ENCODE measurements around the gene ZNF367. TPM values are rescaled to one million over a fixed set of nuclear protein-coding genes. Genes with fewer than 3 reads are reported as not detected.

Gene ZNF367
- polyA plus RNA-seq, 1 of the 3 experiments (the other 2 are of a cell fraction) = 1.5 TPM

DNA sequence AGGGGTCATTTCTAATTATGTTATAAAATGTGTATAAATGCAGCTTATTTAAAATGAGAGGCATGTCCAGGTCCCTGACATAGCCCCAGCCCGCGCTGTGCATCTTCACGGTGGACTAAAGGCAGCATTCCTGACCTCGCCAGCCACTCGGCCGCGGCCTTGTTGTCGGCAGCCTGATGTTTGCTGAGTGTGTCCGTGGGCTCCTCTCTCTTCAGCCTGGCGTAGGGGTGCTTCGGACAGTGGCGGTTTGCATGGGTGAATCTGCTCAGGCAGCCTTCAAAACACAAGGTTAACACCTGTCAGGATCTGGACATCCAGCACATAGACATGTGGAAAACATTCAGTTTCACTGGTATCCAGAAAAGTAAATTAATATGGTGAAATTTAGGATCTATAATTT lies 25.9 kb downstream of the ZNF367 start:
- Histone ChIP-seq H3K4me1 (ENCODE audit: control insufficient read depth in 1 of 2, insufficient read depth in 2 of 2, low read depth in 1 of 2, low read length in 1 of 2) (peaks cover 0 to 7% of the 10 kb centered on the region in 2 experiments; a peak in 1 of 4 replicates), H3K27ac (ENCODE audit: low read depth in 2 of 2, low read length in 1 of 2) (no peak overlapping the region), H2AFZ (ENCODE audit: low read depth) (no peak overlapping the region), H3K9me2 (no peaks in the 10 kb centered on the region), H3K36me3 (replicated peaks in 1 of 2; ENCODE audit: control insufficient read depth in 1 of 2, insufficient read depth in 2 of 2, low read length in 1 of 2) (peaks cover 11 to 13% of the 10 kb centered on the region in 2 experiments), H4K20me1 (ENCODE audit: insufficient read depth) (no peaks in the 10 kb centered on the region), H3K9me3 (no peaks in the 10 kb centered on the region), H3K27me3 (ENCODE audit: insufficient read depth) (no peaks in the 10 kb centered on the region), H3F3A (replicated peaks; ENCODE audit: insufficient read depth) (peaks cover 3% of the 10 kb centered on the region), H3K4me2 (no peak overlapping the region), H3K79me2 (ENCODE audit: insufficient read depth) (peaks cover 11% of the 10 kb centered on the region), H3K4me3 (ENCODE audit: low read depth in 2 of 2, low read length in 1 of 2) (no peak overlapping the region), H3K9ac (no peak overlapping the region)
- ChIA-PET POLR2A (no interaction called here), CTCF (no interaction called here)
- WGBS (ENCODE audit: low lambda C conversion rate) = 98% methylated on average over 10 of the region's 12 CpGs
- DNase-seq = no peak
- TF ChIP-seq EP300 (IDR thresholded peaks at IDR 0.05; ENCODE audit: borderline replicate concordance in 1 of 2, low read depth in 1 of 2, low read length in 1 of 2) = no peak
- TF ChIP-seq, protein P1, sequence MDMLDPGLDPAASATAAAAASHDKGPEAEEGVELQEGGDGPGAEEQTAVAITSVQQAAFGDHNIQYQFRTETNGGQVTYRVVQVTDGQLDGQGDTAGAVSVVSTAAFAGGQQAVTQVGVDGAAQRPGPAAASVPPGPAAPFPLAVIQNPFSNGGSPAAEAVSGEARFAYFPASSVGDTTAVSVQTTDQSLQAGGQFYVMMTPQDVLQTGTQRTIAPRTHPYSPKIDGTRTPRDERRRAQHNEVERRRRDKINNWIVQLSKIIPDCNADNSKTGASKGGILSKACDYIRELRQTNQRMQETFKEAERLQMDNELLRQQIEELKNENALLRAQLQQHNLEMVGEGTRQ (IDR thresholded peaks at IDR 0.05; ENCODE audit: borderline replicate concordance, low read depth, low read length) = no peak
- TF ChIP-seq NFIC (IDR thresholded peaks at IDR 0.05; ENCODE audit: borderline replicate concordance) = no peak
- TF ChIP-seq SMC3 (IDR thresholded peaks at IDR 0.05; ENCODE audit: low read depth, low read length) = no peak
- no peak for TF ChIP-seq FOXM1 (IDR thresholded peaks at IDR 0.05; ENCODE audit: low read depth)
- no peak for TF ChIP-seq ELF1 (IDR thresholded peaks at IDR 0.05)
- TF ChIP-seq, protein P2, sequence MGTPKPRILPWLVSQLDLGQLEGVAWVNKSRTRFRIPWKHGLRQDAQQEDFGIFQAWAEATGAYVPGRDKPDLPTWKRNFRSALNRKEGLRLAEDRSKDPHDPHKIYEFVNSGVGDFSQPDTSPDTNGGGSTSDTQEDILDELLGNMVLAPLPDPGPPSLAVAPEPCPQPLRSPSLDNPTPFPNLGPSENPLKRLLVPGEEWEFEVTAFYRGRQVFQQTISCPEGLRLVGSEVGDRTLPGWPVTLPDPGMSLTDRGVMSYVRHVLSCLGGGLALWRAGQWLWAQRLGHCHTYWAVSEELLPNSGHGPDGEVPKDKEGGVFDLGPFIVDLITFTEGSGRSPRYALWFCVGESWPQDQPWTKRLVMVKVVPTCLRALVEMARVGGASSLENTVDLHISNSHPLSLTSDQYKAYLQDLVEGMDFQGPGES (IDR thresholded peaks at IDR 0.05; ENCODE audit: low read depth, low read length) = no peak
- no peak for TF ChIP-seq RCOR1 (IDR thresholded peaks at IDR 0.05; ENCODE audit: low read length)
- no peak for TF ChIP-seq CHD2 (IDR thresholded peaks at IDR 0.05; ENCODE audit: low read length, partially characterized antibody)
- no peak for TF ChIP-seq FOSL2 (IDR thresholded peaks at IDR 0.05; ENCODE audit: borderline replicate concordance, low read depth)
- TF ChIP-seq RXRA (IDR thresholded peaks at IDR 0.05; ENCODE audit: borderline replicate concordance, low read depth) = no peak
- TF ChIP-seq JUND (IDR thresholded peaks at IDR 0.05) = no peak
- no peak for TF ChIP-seq YY1 (IDR thresholded peaks at IDR 0.05; ENCODE audit: low read depth)
- TF ChIP-seq, protein P3, sequence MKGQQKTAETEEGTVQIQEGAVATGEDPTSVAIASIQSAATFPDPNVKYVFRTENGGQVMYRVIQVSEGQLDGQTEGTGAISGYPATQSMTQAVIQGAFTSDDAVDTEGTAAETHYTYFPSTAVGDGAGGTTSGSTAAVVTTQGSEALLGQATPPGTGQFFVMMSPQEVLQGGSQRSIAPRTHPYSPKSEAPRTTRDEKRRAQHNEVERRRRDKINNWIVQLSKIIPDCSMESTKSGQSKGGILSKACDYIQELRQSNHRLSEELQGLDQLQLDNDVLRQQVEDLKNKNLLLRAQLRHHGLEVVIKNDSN (IDR thresholded peaks at IDR 0.05; ENCODE audit: borderline replicate concordance, low read depth) = no peak
- no peak for TF ChIP-seq GABPA (IDR thresholded peaks at IDR 0.05; ENCODE audit: low read depth)

DNA sequence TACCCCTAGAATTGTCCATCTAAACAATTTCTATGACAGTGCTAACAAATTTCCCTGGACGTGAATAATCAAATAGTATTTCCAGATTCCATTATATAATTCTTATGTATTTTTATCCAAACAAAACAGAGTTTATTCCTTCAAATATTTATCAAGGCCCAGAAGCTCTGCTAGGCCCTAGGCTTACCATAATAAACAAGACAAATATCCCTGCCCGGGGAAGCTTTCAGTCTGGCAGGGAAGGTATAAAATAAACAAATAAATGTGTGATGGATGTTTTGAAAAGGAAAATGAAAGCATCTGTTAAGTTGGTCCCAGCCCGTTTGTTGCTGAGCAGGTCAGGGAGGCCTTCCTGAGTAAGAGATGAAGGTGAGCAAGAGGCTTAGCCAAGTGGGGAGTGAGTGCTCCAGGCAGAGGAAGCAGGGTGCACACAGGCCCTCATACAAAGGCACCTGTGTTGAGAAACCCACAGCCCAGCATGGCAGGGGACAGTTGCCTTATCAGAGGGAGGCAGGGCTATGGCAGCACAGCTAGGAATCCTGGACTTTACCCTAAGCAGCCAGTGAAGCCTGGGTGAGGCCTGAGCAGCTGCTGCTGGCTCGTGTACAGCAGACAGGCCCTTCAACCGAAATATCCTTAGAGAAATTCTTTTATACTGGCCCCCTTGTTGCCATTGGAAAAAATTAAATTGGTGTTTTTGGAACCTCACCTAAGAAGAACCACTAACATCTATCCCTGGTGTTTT lies 27.0 kb downstream of the ZNF367 start:
- H3K9me3 ChIP-seq = no peaks in the 10 kb centered on the region
- peaks cover 7% of the 10 kb centered on the region for H3K79me2 ChIP-seq (ENCODE audit: insufficient read depth)
- WGBS (ENCODE audit: low lambda C conversion rate) = 85% methylated on average over 5 of the region's 5 CpGs
- no peak for DNase-seq
- no peaks in the 10 kb centered on the region for H3K9me2 ChIP-seq
- H3F3A ChIP-seq (replicated peaks; ENCODE audit: insufficient read depth) = peaks cover 3% of the 10 kb centered on the region
- TF ChIP-seq TAF1 (IDR thresholded peaks at IDR 0.05; ENCODE audit: borderline replicate concordance, low read depth, low read length) (no peak), CHD2 (IDR thresholded peaks at IDR 0.05; ENCODE audit: low read length, partially characterized antibody) (no peak), FOXM1 (IDR thresholded peaks at IDR 0.05; ENCODE audit: low read depth) (no peak), RAD21 (IDR thresholded peaks at IDR 0.05; ENCODE audit: low read length) (no peak), NFIC (IDR thresholded peaks at IDR 0.05; ENCODE audit: borderline replicate concordance) (no peak)
- TF ChIP-seq, protein P4, sequence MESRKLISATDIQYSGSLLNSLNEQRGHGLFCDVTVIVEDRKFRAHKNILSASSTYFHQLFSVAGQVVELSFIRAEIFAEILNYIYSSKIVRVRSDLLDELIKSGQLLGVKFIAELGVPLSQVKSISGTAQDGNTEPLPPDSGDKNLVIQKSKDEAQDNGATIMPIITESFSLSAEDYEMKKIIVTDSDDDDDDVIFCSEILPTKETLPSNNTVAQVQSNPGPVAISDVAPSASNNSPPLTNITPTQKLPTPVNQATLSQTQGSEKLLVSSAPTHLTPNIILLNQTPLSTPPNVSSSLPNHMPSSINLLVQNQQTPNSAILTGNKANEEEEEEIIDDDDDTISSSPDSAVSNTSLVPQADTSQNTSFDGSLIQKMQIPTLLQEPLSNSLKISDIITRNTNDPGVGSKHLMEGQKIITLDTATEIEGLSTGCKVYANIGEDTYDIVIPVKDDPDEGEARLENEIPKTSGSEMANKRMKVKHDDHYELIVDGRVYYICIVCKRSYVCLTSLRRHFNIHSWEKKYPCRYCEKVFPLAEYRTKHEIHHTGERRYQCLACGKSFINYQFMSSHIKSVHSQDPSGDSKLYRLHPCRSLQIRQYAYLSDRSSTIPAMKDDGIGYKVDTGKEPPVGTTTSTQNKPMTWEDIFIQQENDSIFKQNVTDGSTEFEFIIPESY (IDR thresholded peaks at IDR 0.05; ENCODE audit: borderline replicate concordance, low read depth) = no peak
- TF ChIP-seq, protein P3 (IDR thresholded peaks at IDR 0.05; ENCODE audit: borderline replicate concordance, low read depth) = no peak
- H3K27ac ChIP-seq (ENCODE audit: low read depth in 2 of 2, low read length in 1 of 2) = no peak overlapping the region
- no peaks in the 10 kb centered on the region for H4K20me1 ChIP-seq (ENCODE audit: insufficient read depth)
- peaks cover under 1 to 7% of the 10 kb centered on the region in 2 experiments; a peak in 1 of 4 replicates for H3K4me1 ChIP-seq (ENCODE audit: control insufficient read depth in 1 of 2, insufficient read depth in 2 of 2, low read depth in 1 of 2, low read length in 1 of 2)
- no peak overlapping the region for H3K4me3 ChIP-seq (ENCODE audit: low read depth in 2 of 2, low read length in 1 of 2)
- no peaks in the 10 kb centered on the region for H3K27me3 ChIP-seq (ENCODE audit: insufficient read depth)
- H2AFZ ChIP-seq (ENCODE audit: low read depth) = no peak overlapping the region
- peaks cover 13 to 18% of the 10 kb centered on the region in 2 experiments for H3K36me3 ChIP-seq (replicated peaks in 1 of 2; ENCODE audit: control insufficient read depth in 1 of 2, insufficient read depth in 2 of 2, low read length in 1 of 2)
- CTCF ChIA-PET = no interaction called here
- POLR2A ChIA-PET = no interaction called here
- H3K9ac ChIP-seq = 0 out of 2 replicates have a peak overlapping the region, but pooled peaks have one; percentile 3
- H3K4me2 ChIP-seq = no peak overlapping the region
